Tibial artery (tissue), 4 donors: Measurements from ENCODE around the gene MIPEP.

Experiments
- DNase-seq, 2 donors: peaks; one replicate each; pipeline ENCODE4 v3.0.0-alpha.2; 2019
- H3K27ac ChIP-seq, 2 donors: fragments of 200-600 bp; sonication (generic) in 1 of 2; 1 replicate in 1 of 2; 2 replicates in 1 of 2; pipeline ENCODE4 v1.5.1; 2018 to 2019; ENCODE audit warnings: mild to moderate bottlenecking in 1 of 2
- H3K27me3 ChIP-seq, 2 donors: fragments of 200-600 bp; sonication (generic) in 1 of 2; one replicate each; pipeline versions ENCODE4 v1.5.1 to v1.6.0; 2016 to 2019
- H3K36me3 ChIP-seq, 3 donors: fragments of 200-600 bp; sonication (generic) in 2 of 3; one replicate each; pipeline ENCODE4 v1.5.1; 2016 to 2019; ENCODE audit warnings: mild to moderate bottlenecking in 2 of 3
- H3K4me1 ChIP-seq, 4 donors: fragments of 200-600 bp; sonication (generic) in 2 of 4; 1 replicate in 3 of 4; 2 replicates in 1 of 4; pipeline ENCODE4 v1.5.1; 2016 to 2019
- H3K4me3 ChIP-seq, 2 donors: fragments of 200-600 bp; sonication (generic) in 1 of 2; 1 replicate in 1 of 2; 2 replicates in 1 of 2; pipeline ENCODE4 v1.5.1; 2018 to 2019; ENCODE audit warnings: mild to moderate bottlenecking in 2 of 2
- H3K9me3 ChIP-seq, 3 donors: fragments of 200-600 bp; sonication (generic) in 1 of 3; one replicate each; pipeline ENCODE4 v1.5.1; 2016 to 2019
- CTCF ChIP-seq, 2 experiments: fragments of 200-600 bp in 1 of 2; fragments of 450-650 bp in 1 of 2; IDR thresholded peaks; one replicate each; pipeline ENCODE4 v1.5.1; 2017 to 2019; ENCODE audit warnings: antibody characterized with exemption in 2 of 2, mild to moderate bottlenecking in 1 of 2, moderate library complexity in 1 of 2
- intact Hi-C: fragments of 100-400 bp; cut with DNase I; formaldehyde crosslinking; loops from one replicate; pipeline ENCODE4 v1.15.0; 2023; ENCODE audit warnings: low total_unique reads

MIPEP gene

GRCh38 chr13:23817830-23818229, 71.4 kb downstream of the MIPEP start:
- peaks cover 0 to 7% (median 0%) of the 10 kb centered on the region in 3 donors for H3K36me3 ChIP-seq
- H3K27me3 ChIP-seq: no peaks in the 10 kb centered on the region
- H3K4me1 ChIP-seq: no peaks in the 10 kb centered on the region
- TF ChIP-seq CTCF (IDR thresholded peaks at IDR 0.05): no peak
- no peaks in the 10 kb centered on the region for H3K9me3 ChIP-seq
- H3K27ac ChIP-seq: no peak overlapping the region
- H3K4me3 ChIP-seq: no peak overlapping the region
- DNase-seq: no peak
- intact Hi-C loops: no loop called here

GRCh38 chr13:23817136-23817535, 72.1 kb downstream of the MIPEP start:
- Histone ChIP-seq H3K27ac (no peak overlapping the region), H3K4me1 (no peaks in the 10 kb centered on the region), H3K9me3 (no peaks in the 10 kb centered on the region), H3K27me3 (no peaks in the 10 kb centered on the region), H3K36me3 (peaks cover 0 to 7% (median 0%) of the 10 kb centered on the region in 3 donors), H3K4me3 (no peak overlapping the region)
- TF ChIP-seq CTCF (IDR thresholded peaks at IDR 0.05): no peak
- intact Hi-C loops: no loop called here
- no peak for DNase-seq

- H3K4me1 ChIP-seq: no peaks in the 10 kb centered on the region
- H3K27ac ChIP-seq: no peak overlapping the region
- no peak overlapping the region for H3K4me3 ChIP-seq
- no peak for DNase-seq
- no peaks in the 10 kb centered on the region for H3K9me3 ChIP-seq
- H3K27me3 ChIP-seq: no peaks in the 10 kb centered on the region
- intact Hi-C loops: no loop called here
- peaks cover 0 to 3% (median 0%) of the 10 kb centered on the region in 3 donors for H3K36me3 ChIP-seq
- TF ChIP-seq CTCF (IDR thresholded peaks at IDR 0.05): no peak
These were observed 75.6 kb downstream of the MIPEP start for GRCh38 chr13:23813635-23814034.

- no peaks in the 10 kb centered on the region for H3K27me3 ChIP-seq
- TF ChIP-seq CTCF (IDR thresholded peaks at IDR 0.05): no peak
- DNase-seq: no peak
- no peak overlapping the region for H3K27ac ChIP-seq
- intact Hi-C loops: no loop called here
- H3K4me1 ChIP-seq: no peaks in the 10 kb centered on the region
- no peaks in the 10 kb centered on the region for H3K36me3 ChIP-seq
- no peak overlapping the region for H3K4me3 ChIP-seq
- H3K9me3 ChIP-seq: no peaks in the 10 kb centered on the region
These were observed 77.7 kb downstream of the MIPEP start for GRCh38 chr13:23811366-23812062.

GRCh38 chr13:23810685-23811240, 78.4 kb downstream of the MIPEP start:
- Histone ChIP-seq H3K27me3 (no peaks in the 10 kb centered on the region), H3K4me3 (no peak overlapping the region), H3K36me3 (peaks cover 0 to 3% (median 0%) of the 10 kb centered on the region in 3 donors), H3K4me1 (no peaks in the 10 kb centered on the region), H3K27ac (no peak overlapping the region), H3K9me3 (no peaks in the 10 kb centered on the region)
- no peak for TF ChIP-seq CTCF (IDR thresholded peaks at IDR 0.05)
- no peak for DNase-seq
- intact Hi-C loops: no loop called here
